Keratinocyte (primary cell): ENCODE measurements around the gene CLPX. TPM values are rescaled to one million over a fixed set of nuclear protein-coding genes. Genes with fewer than 3 reads are reported as not detected.

Experiments
- DNase-seq: peaks from one replicate; pipeline ENCODE4 v3.0.0-alpha.2; 2011; ENCODE audit warnings: low read depth, missing footprints, low spot score
- FAIRE-seq: peaks from 2 replicates; lab custom pipeline; 2011; peaks lifted over from hg19 to GRCh38; lab: Jason Lieb, UNC
- H2AFZ ChIP-seq: 2 replicates; pipeline ENCODE4 v1.6.0; 2012; ENCODE audit warnings: low read length, control low read depth, inconsistent platforms; ENCODE audit not compliant: control insufficient read depth
- H3K27ac ChIP-seq: 2 replicates; pipeline ENCODE4 v1.5.1; 2011; ENCODE audit warnings: low read length; ENCODE audit not compliant: control insufficient read depth, insufficient read depth
- H3K27me3 ChIP-seq: 3 replicates; pipeline ENCODE4 v1.6.0; 2011; ENCODE audit warnings: low read length; ENCODE audit not compliant: control insufficient read depth, insufficient read depth; ENCODE audit errors: extremely low read depth
- H3K36me3 ChIP-seq, 2 experiments: 2 replicates in 1 of 2; 3 replicates in 1 of 2; pipeline ENCODE4 v1.5.1; 2011; ENCODE audit warnings: low read length in 2 of 2, mild to moderate bottlenecking in 1 of 2; ENCODE audit not compliant: control insufficient read depth in 2 of 2, insufficient read depth in 2 of 2; ENCODE audit errors: extremely low read depth in 1 of 2
- H3K4me1 ChIP-seq: 3 replicates; pipeline ENCODE4 v1.5.1; 2011; ENCODE audit warnings: low read length; ENCODE audit not compliant: control insufficient read depth, insufficient read depth; ENCODE audit errors: extremely low read depth
- H3K4me2 ChIP-seq: 3 replicates; pipeline ENCODE4 v1.6.0; 2011; ENCODE audit warnings: low read depth, low read length; ENCODE audit not compliant: control insufficient read depth, insufficient read depth; ENCODE audit errors: extremely low read depth
- H3K4me3 ChIP-seq, 3 experiments: fragments of 200-600 bp in 1 of 3; sonication (generic) in 1 of 3; 2 replicates in 2 of 3; 3 replicates in 1 of 3; pipeline ENCODE4 v1.5.1; 2011 to 2016; ENCODE audit warnings: low read length in 3 of 3, mild to moderate bottlenecking in 3 of 3, control low read depth in 2 of 3, inconsistent platforms in 1 of 3, low read depth in 1 of 3, mixed read lengths in 1 of 3, mixed run types in 1 of 3, moderate library complexity in 1 of 3; ENCODE audit not compliant: control insufficient read depth in 2 of 3, insufficient read depth in 2 of 3; ENCODE audit errors: extremely low read depth in 1 of 3
- H3K79me2 ChIP-seq: 2 replicates; pipeline ENCODE4 v1.6.0; 2012; ENCODE audit warnings: low read length; ENCODE audit not compliant: control insufficient read depth, insufficient read depth
- H3K9ac ChIP-seq: 3 replicates; pipeline ENCODE4 v1.6.0; 2011; ENCODE audit warnings: low read length; ENCODE audit not compliant: control insufficient read depth, insufficient read depth; ENCODE audit errors: extremely low read depth
- H3K9me1 ChIP-seq: 3 replicates; pipeline ENCODE4 v1.6.0; 2011; ENCODE audit warnings: low read length; ENCODE audit not compliant: control insufficient read depth, insufficient read depth; ENCODE audit errors: extremely low read depth
- H3K9me3 ChIP-seq: 2 replicates; pipeline ENCODE4 v1.5.1; 2012; ENCODE audit warnings: low read depth, low read length; ENCODE audit not compliant: control insufficient read depth
- H4K20me1 ChIP-seq: 3 replicates; pipeline ENCODE4 v1.6.0; 2011; ENCODE audit warnings: low read length; ENCODE audit not compliant: control insufficient read depth, insufficient read depth; ENCODE audit errors: extremely low read depth
- CTCF ChIP-seq, 3 experiments: IDR thresholded peaks in 1 of 3; conservative IDR thresholded peaks in 1 of 3; optimal IDR thresholded peaks in 1 of 3; 2 replicates in 2 of 3; 3 replicates in 1 of 3; pipeline versions ENCODE3 to v1.5.1; 2011; ENCODE audit warnings: low read length in 3 of 3, mild to moderate bottlenecking in 3 of 3, moderate library complexity in 2 of 3, control low read depth in 1 of 3, inconsistent platforms in 1 of 3; ENCODE audit not compliant: insufficient read depth in 2 of 3; ENCODE audit errors: extremely low read depth in 1 of 3
- EZH2 ChIP-seq: IDR thresholded peaks from one replicate; pipeline ENCODE4 v1.6.1; 2012; ENCODE audit warnings: inconsistent platforms, mild to moderate bottlenecking, low read length, moderate library complexity
- dilution Hi-C: fragments of 300-500 bp; cut with MboI; formaldehyde crosslinking; loops from one replicate; pipeline ENCODE4 v1.7.0; 2020; ENCODE audit warnings: low sequenced_read_pairs; ENCODE audit not compliant: extremely low pct_ligation_motif_present
- polyA plus RNA-seq, 5 experiments: library from polyadenylated mRNA; depleted of rRNA in 3 of 5; stranded (reverse) in 3 of 5; stranded (forward) in 1 of 5; unstranded in 1 of 5; fragments of >200 nt; gene quantifications; 1 replicate in 1 of 5; 2 replicates in 3 of 5; 3 replicates in 1 of 5; pipeline versions ENCODE4 v1.2.1 to v1.2.3, GENCODE V29; 2011 to 2012; ENCODE audit warnings: missing spikeins in 2 of 5, low read depth in 1 of 5, low replicate concordance in 1 of 5

CLPX gene
- polyA plus RNA-seq, 1 donor (not counting 4 experiments of a cell fraction or from before 2014, with no cell fraction given) = 51.5 TPM

GRCh38 chr15:65106011-65106590, 79.0 kb downstream of the CLPX start:
- Histone ChIP-seq H3K27me3 (no peaks in the 10 kb centered on the region), H3K4me3 (no peak overlapping the region), H3K4me1 (no peaks in the 10 kb centered on the region), H3K27ac (no peak overlapping the region), H4K20me1 (no peaks in the 10 kb centered on the region), H3K9ac (no peak overlapping the region), H3K4me2 (no peak overlapping the region), H3K9me3 (no peaks in the 10 kb centered on the region), H3K9me1 (no peaks in the 10 kb centered on the region), H2AFZ (no peak overlapping the region), H3K36me3 (peaks cover 5 to 6% of the 10 kb centered on the region in 2 experiments), H3K79me2 (no peaks in the 10 kb centered on the region)
- DNase-seq (no peak), FAIRE-seq (no peak)
- dilution Hi-C loops = no loop called here
- no peak for TF ChIP-seq CTCF (optimal IDR thresholded peaks at IDR 0.05 in 1 of 3, IDR thresholded peaks at IDR 0.05 in 1 of 3, conservative IDR thresholded peaks at IDR 0.05 in 1 of 3; ENCODE audit: extremely low read depth in 1 of 3, insufficient read depth in 2 of 3, low read length in 3 of 3)

GRCh38 chr15:65105038-65105437, 80.1 kb downstream of the CLPX start:
- Histone ChIP-seq H3K4me3 (no peak overlapping the region), H3K4me2 (no peak overlapping the region), H2AFZ (no peak overlapping the region), H3K9me1 (no peaks in the 10 kb centered on the region), H3K27me3 (no peaks in the 10 kb centered on the region), H3K9ac (no peak overlapping the region), H3K79me2 (no peaks in the 10 kb centered on the region), H3K27ac (no peak overlapping the region), H3K4me1 (no peaks in the 10 kb centered on the region), H3K9me3 (no peaks in the 10 kb centered on the region), H3K36me3 (peaks cover 3 to 9% of the 10 kb centered on the region in 2 experiments), H4K20me1 (no peaks in the 10 kb centered on the region)
- no peak for TF ChIP-seq EZH2
- no peak for TF ChIP-seq CTCF (optimal IDR thresholded peaks at IDR 0.05 in 1 of 3, IDR thresholded peaks at IDR 0.05 in 1 of 3, conservative IDR thresholded peaks at IDR 0.05 in 1 of 3; ENCODE audit: extremely low read depth in 1 of 3, insufficient read depth in 2 of 3, low read length in 3 of 3)
- FAIRE-seq (no peak), DNase-seq (no peak)
- dilution Hi-C loops = no loop called here
